ENCODE data around the gene SGCA.
A peak's percentile ranks its signal among the peaks of the same experiment; 100 is the strongest.

Gene SGCA

DNA sequence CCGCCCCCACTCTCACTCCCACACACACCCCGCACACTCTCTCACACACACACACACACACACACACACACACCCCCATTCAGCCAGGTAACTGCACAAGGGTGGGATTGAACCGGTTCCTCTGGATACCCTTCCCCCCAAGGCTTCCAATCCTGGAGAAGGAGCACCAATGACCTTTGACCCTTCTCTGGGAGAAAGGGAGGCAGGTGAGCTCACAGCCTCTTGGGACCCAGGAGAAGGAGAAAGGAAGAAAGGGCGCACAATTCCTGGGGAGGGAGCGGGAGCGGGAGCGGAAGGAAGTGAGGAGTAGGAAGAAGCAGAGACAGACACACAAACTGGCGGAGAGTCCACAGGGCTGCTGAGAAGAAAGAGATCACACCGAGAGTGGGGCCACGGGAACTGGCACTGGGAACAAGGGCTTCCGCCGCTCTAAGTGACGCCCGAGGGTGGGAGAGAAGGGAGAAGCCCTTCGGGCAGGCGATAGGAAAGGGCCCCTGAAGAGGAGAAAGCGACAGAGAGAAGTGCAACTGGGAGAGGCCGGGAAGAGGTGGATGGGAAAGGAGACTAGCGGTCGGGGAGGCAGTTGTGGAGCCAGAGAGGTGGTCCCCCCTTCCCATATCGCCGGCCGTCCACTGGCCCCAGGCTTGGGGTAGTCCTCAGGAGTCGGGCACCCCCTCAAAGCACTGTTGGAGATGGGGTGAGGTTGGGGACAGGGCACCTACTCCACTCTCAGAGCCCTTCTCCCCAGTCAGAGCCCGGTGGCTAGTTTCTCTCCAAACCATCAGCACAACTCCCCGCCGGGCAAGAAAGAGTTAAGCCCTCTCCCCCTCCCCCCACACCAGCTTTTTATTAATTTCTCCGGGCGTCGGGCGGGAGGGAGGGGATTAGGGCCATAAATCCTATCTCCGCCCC, 37.1 kb upstream of the SGCA start:
- H3K27ac ChIP-seq (ENCODE audit: low read depth, low read length): no peak overlapping the region
- H4K20me1 ChIP-seq (ENCODE audit: control insufficient read depth, insufficient read depth, low read depth, low read length): no peaks in the 10 kb centered on the region
- no peaks in the 10 kb centered on the region; the same call in 1 of the 2 replicates for H3K36me3 ChIP-seq (ENCODE audit: control insufficient read depth, low read length)
- no peaks in the 10 kb centered on the region for H3K9me3 ChIP-seq (ENCODE audit: control insufficient read depth, insufficient read depth, low read length)
- H3K4me1 ChIP-seq (ENCODE audit: control insufficient read depth, low read length): peaks cover 6% of the 10 kb centered on the region; the same call in 1 of the 2 replicates
- no peaks in the 10 kb centered on the region for H3K9me2 ChIP-seq (replicated peaks; ENCODE audit: control insufficient read depth, low read length)
- peaks cover 41% of the 10 kb centered on the region for H3K27me3 ChIP-seq (ENCODE audit: control insufficient read depth, low read length)
- H3K4me2 ChIP-seq (ENCODE audit: low read length): no peak overlapping the region
- no peaks in the 10 kb centered on the region for H3K79me2 ChIP-seq (ENCODE audit: control insufficient read depth, low read length)
- TF ChIP-seq, protein P1, sequence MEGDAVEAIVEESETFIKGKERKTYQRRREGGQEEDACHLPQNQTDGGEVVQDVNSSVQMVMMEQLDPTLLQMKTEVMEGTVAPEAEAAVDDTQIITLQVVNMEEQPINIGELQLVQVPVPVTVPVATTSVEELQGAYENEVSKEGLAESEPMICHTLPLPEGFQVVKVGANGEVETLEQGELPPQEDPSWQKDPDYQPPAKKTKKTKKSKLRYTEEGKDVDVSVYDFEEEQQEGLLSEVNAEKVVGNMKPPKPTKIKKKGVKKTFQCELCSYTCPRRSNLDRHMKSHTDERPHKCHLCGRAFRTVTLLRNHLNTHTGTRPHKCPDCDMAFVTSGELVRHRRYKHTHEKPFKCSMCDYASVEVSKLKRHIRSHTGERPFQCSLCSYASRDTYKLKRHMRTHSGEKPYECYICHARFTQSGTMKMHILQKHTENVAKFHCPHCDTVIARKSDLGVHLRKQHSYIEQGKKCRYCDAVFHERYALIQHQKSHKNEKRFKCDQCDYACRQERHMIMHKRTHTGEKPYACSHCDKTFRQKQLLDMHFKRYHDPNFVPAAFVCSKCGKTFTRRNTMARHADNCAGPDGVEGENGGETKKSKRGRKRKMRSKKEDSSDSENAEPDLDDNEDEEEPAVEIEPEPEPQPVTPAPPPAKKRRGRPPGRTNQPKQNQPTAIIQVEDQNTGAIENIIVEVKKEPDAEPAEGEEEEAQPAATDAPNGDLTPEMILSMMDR (IDR thresholded peaks at IDR 0.05; ENCODE audit: low read depth, low read length, poor library complexity, severe bottlenecking): no peak
- no peak; the same call in 1 of the 2 replicates for TF ChIP-seq EZH2phosphoT487 (IDR thresholded peaks at IDR 0.05; ENCODE audit: borderline replicate concordance, low read length)
- no peak overlapping the region for H3K4me3 ChIP-seq (ENCODE audit: low read length)
- 0 out of 2 replicates have a peak, but pooled peaks cover 5% of the 10 kb centered on the region for H3F3A ChIP-seq (ENCODE audit: control insufficient read depth, insufficient read depth)

DNA sequence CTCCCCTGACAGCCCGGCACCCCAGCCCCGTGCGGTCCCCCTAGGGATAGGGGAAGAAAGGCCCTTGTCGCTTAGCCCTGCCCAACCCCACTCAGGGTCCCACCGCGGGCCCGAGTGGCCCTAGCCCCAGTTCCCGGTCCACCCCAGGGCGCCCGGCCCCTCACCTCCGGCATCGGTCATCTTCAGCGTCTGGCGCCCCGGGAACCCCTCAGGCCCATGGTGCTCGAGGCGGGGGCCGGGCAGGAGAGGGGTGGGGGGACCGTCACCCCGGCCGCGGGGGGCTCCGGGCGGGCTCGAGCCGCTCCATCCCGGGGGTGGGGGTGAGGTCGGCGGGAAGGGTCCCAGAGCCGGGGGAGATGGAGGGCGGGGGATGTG, 36.5 kb upstream of the SGCA start:
- no peaks in the 10 kb centered on the region for H4K20me1 ChIP-seq (ENCODE audit: control insufficient read depth, insufficient read depth, low read depth, low read length)
- no peaks in the 10 kb centered on the region for H3K79me2 ChIP-seq (ENCODE audit: control insufficient read depth, low read length)
- TF ChIP-seq, protein P1 (IDR thresholded peaks at IDR 0.05; ENCODE audit: low read depth, low read length, poor library complexity, severe bottlenecking): no peak
- peak; percentile 88; the same call in 1 of the 2 replicates for TF ChIP-seq EZH2phosphoT487 (IDR thresholded peaks at IDR 0.05; ENCODE audit: borderline replicate concordance, low read length)
- peaks cover 41% of the 10 kb centered on the region for H3K27me3 ChIP-seq (ENCODE audit: control insufficient read depth, low read length)
- H3K4me3 ChIP-seq (ENCODE audit: low read length): no peak overlapping the region
- H3K27ac ChIP-seq (ENCODE audit: low read depth, low read length): no peak overlapping the region
- no peaks in the 10 kb centered on the region for H3K9me2 ChIP-seq (replicated peaks; ENCODE audit: control insufficient read depth, low read length)
- H3K36me3 ChIP-seq (ENCODE audit: control insufficient read depth, low read length): peaks cover 4% of the 10 kb centered on the region
- H3K4me2 ChIP-seq (ENCODE audit: low read length): peak overlapping the region; percentile 39; the same call in 1 of the 2 replicates
- H3F3A ChIP-seq (ENCODE audit: control insufficient read depth, insufficient read depth): 0 out of 2 replicates have a peak, but pooled peaks cover 5% of the 10 kb centered on the region
- peaks cover 6% of the 10 kb centered on the region; the same call in 1 of the 2 replicates for H3K4me1 ChIP-seq (ENCODE audit: control insufficient read depth, low read length)
- H3K9me3 ChIP-seq (ENCODE audit: control insufficient read depth, insufficient read depth, low read length): no peaks in the 10 kb centered on the region

DNA sequence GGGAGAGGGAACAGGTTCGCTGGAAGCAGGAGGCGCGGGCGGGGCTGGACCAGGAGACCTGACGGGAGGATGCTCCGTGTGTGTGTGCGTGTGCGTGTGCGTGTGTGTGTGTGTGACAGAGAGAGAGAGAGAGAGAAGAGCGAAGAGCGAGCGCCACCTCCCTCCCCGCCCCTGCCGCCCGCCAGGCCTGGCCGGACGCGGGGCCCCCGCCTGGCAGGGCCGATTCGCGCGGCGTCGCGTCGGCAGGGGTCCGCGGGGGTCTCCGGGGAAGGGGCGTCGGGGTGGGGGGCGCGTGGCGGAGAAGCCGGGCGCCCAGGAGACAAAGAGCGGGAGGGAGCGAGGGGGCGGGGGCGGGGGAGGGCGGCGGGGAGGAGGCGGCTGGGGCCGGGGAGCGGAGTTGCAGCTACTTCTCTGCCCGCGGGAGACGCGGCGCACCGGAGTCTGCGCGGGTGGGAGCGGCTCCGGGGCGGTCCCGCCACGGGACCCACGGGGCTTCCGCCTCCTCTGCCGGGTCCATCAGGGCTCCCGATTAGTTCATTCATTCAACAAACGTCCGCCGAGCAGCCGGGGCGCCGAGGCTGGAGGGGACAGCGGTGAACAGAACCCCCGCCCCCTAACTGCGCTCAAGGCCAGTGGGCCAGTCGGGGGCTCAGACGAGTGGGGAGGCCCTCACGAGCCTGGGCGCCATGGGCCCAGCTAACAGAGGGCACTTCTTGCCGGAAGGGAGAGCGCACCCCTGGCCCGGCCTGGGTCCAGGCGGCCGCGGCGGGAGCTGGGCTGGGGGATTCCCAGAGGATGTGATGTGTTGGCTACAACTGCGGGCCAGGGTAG, 35.9 kb upstream of the SGCA start, which contains the start of gene SAMD14:
SAMD14 (minus strand) TSS at position 433 of the 831 bp plus-strand sequence. CDS start 5,201 bp downstream, outside the sequence.
- Histone ChIP-seq H3K27ac (ENCODE audit: low read depth, low read length) (no peak within 1 kb of the TSS), H3K4me1 (ENCODE audit: control insufficient read depth, low read length) (peaks cover 6% of the 10 kb centered on the region; the same call in 1 of the 2 replicates), H3K9me2 (replicated peaks; ENCODE audit: control insufficient read depth, low read length) (no peaks in the 10 kb centered on the region), H3K79me2 (ENCODE audit: control insufficient read depth, low read length) (no peaks in the 10 kb centered on the region), H3K9me3 (ENCODE audit: control insufficient read depth, insufficient read depth, low read length) (no peaks in the 10 kb centered on the region), H3F3A (ENCODE audit: control insufficient read depth, insufficient read depth) (0 out of 2 replicates have a peak, but pooled peaks cover 5% of the 10 kb centered on the region), H3K36me3 (ENCODE audit: control insufficient read depth, low read length) (peaks cover 9% of the 10 kb centered on the region), H3K4me3 (ENCODE audit: low read length) (peak within 1 kb of the TSS; percentile 49; the same call in 1 of the 2 replicates), H3K27me3 (ENCODE audit: control insufficient read depth, low read length) (peaks cover 41% of the 10 kb centered on the region), H3K4me2 (ENCODE audit: low read length) (peak within 1 kb of the TSS; percentile 51), H4K20me1 (ENCODE audit: control insufficient read depth, insufficient read depth, low read depth, low read length) (no peaks in the 10 kb centered on the region)
- TF ChIP-seq EZH2phosphoT487 (IDR thresholded peaks at IDR 0.05; ENCODE audit: borderline replicate concordance, low read length): peak; percentile 94; the same call in 1 of the 2 replicates
- TF ChIP-seq, protein P1 (IDR thresholded peaks at IDR 0.05; ENCODE audit: low read depth, low read length, poor library complexity, severe bottlenecking): no peak
